GM11168 (cell line): ENCODE data around the gene NAA35.
"Not testable (repeated sequence)": the region's sequence is repeated elsewhere in the genome, so short reads cannot be mapped to it uniquely, and the experiment has no call there.

Source experiments
- in situ Hi-C: fragments of 300-500 bp; cut with MboI; formaldehyde crosslinking; loops from one replicate; pipeline ENCODE4 v1.12.0; 2022; ENCODE audit warnings: low sequenced_read_pairs; ENCODE audit not compliant: unreplicated experiment

NAA35 gene

DNA sequence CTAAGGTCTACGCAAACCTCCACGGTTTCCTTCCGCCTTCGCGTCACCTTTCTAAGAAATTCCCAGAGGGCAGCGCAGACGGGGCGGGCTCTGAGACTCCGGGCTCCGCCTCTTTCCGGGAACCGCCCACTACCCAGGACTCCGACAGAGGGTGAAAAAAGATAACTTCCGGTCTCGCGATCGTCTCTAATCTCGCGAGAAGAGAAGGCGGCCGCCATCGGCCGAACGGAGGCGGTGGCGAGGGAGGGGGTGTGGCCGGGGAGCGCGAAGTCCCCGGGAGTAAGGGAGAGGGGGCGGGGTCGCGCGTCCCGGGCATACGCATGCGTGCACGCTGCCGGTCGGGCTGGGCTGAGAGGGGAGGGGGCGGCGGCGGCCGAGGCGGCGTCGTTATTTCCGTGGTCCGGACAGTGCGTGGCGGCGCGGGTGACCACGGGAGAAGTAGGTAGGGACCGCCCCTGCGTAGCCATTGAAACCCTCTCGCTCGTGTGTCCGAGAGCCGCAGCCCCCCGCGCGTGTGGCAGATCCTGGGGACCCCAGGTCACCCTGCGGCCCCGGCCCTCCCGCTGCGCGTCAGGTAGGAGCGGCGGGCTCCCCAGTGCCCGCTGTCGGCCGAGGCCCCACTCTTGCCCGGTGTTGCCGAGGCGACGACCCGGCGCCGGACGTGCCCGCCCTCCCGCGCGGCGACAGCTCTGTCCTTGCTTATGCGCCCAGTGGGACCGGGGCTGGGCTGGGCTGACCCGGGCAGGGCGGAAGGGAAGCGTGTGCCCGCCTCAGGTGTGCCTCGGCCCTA, at the start of gene NAA35:
Gene NAA35 (plus strand): TSS at position 315 of the 790 bp plus-strand sequence. CDS start 1,014 bp downstream, outside the sequence.
- in situ Hi-C loops = no loop called here

DNA sequence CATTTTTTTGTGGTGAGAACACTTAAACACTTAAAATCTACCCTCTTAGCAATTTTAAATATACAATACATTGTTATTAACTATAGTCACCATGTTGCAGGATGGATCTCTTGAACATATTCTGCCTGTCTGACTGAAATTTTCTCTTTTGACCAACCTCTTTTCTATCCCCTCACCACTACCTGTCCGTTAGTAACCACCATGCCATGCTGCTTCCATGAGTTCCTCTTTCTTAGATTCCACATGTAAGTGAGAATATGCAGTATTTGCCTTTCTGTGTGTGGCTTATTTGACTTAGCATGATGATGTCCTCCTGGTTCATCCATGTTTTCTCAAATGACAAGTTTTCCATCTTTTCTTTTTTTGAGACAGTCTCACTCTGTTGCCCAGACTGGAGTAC, 48.5 kb upstream of the NAA35 start:
- in situ Hi-C loops = no loop called here

DNA sequence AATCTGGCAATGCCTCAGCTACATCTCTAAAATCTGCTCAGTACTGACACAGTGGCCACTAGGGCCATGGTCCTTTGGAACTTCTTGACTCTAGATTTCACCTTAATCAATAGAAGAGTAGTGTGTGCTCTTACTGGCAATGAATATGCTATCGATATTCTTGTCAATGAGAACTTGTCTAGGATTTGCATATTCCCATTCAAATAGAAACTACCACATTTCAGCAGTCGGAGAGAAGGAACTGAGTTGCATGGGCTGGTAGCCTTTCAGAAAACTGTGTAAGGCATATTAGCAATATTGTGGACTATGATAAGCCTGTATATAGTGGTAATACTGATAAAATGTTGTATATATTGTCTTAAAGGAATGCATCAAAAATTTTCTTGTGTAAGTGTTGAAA, 45.3 kb upstream of the NAA35 start:
- in situ Hi-C loops = no loop called here

DNA sequence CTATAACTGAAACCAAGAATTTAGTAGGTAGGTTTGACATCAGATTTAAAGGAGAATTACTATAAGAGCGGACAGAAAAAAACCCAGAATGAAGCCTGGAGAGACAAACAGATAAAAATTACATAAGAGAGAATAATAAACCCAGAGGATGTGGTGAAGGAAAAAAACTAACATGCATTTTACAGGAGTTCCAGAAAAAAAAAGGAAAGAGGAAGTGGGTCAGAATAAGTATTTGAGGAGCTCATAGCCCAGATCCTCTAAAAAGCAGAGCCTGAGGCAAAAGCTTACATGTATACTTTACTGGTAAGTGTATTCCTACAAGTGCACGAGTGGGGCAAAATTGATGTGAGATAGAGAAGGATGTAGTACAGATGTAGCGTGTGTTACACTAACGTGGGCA, 43.1 kb upstream of the NAA35 start:
- in situ Hi-C loops = no loop called here

DNA sequence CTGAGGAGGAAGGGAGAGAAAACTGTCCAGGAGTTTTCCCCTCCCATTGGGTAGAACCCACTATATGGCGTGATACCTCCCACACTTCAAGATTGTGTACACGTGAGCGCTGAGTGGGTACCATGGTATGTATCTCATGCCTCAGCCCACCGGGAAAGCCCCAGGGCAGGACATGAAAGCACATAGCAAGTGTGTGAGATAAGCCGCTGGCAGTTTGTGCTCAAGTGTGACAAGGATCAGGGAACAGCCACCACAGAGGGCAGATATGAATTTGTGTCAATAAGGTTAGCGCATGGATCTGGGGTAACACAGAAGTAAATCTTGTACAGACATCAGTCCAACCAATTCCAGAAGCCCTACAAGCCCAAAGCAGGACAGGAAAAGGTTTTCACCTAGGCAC, 42.6 kb upstream of the NAA35 start:
- in situ Hi-C loops = no loop called here

DNA sequence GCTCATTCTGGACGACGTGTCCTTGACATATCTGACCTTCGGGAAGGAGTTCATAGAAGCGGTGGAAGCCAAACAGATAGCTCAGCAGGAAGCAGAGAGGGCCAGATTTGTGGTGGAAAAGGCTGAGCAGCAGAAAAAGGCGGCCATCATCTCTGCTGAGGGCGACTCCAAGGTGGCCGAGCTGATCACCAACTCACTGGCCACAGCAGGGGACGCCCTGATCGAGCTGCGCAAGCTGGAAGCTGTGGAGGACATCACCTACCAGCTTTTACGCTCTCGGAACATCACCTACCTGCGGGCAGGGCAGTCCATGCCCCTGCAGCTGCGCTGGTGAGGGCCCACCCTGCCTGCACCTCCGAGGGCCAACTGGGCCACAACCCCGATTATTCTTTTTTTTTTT, 41.6 kb upstream of the NAA35 start:
- in situ Hi-C loops = no loop called here

DNA sequence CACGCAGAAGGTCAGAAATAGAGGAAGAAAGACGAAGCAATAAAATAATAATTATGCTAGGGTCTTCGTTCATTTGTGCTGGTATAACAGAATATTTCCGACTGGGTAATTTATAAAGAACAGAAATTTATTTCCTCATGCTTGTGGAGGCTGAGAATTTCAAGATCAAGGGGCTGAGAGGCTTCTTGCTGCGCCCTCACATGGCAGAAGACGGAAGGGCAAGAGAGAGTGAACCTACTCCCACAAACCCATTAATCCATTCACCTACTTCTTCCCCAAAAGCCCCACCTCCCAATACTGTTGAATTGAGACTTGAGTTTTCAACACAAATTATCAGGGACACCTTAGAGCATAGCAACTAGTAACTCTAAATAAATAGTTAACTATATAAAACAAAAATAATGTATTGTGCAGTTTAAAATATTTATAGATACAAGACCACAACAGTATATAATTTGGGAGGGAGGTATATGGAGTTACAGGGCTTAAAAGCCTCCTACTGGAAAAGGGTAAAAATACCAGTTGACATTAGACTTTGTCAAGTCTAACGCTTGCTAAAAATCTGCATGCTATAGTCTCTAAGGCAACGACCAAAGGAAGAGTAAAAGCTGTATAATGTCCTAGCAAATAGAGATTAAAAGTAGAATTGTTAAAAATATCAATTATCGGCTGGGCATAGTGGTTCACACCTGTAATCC, 40.3 kb upstream of the NAA35 start:
- in situ Hi-C loops = no loop called here

DNA sequence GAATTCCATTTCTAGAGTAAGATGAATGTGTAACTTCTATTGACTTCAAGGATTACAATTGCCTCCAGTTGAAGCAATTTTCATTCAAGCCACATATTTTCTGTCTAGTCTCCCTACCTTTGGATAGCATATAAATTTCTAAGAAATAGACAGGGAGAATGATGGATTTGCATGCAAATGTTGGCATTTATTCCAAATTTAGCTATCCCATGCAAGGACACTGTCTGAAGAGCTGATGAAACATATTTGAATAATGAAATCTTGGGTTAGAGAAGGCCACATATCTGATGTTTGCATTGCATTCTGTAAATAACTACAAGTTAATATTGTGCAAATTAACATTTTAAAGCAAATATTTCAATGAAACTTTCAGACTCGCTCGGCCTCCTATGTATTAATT, 36.0 kb upstream of the NAA35 start:
- in situ Hi-C loops = no loop called here

DNA sequence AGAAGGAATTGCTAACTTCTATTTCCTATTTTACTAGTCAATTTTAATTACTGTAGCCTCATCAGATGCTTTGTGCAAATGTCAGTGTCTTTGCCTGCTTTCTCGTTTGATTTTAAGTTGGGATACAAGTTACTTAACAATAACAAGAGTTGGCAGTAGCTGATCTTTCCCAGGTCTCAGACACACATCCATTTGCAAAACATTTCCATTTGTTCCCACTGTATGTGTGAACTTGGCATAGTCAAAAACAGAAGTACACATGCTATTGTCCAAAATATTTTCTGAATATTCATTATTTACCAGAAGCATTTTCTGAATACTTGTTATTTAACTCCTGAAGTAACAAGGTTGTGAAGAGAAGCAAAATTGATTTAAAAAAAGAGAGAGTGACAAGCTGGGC, 35.0 kb upstream of the NAA35 start:
- in situ Hi-C loops = no loop called here

DNA sequence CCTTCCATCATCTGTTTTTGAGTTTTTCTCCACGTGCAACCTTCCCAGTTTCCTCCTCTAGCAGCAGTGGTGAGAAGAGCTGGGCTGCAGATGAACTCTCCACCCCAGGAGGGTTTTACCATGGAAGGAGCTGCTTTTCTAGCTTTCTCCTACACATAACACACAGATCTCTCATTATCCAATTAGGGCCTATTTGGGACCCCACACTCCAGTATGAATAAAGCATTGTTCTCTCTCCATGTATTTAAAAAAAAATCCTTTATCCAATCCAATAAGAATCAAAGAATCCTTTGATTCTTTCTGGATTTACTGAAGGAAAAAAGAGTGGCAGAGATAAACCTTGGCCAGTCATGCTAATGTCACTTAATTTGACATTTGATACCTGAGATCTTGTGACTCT, 31.6 kb upstream of the NAA35 start:
- in situ Hi-C loops = no loop called here

DNA sequence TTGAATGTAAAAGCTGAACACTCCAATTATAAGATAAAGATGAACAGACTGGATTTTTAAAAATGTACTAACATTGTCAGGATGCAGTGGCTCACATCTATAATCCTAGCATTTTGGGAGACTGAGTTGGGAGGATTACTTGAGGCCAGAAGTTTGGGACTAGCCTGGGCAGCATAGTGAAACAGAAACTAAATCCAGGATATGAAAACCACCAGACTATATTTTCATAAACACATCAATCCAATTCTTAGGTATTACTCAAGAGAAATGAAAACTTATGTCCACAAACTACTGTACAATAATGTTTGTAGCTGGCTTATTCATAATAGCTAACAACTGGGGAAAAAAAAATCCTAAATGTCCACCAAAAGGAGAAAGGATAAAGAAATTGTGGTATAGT, 26.8 kb upstream of the NAA35 start:
- in situ Hi-C loops = no loop called here

DNA sequence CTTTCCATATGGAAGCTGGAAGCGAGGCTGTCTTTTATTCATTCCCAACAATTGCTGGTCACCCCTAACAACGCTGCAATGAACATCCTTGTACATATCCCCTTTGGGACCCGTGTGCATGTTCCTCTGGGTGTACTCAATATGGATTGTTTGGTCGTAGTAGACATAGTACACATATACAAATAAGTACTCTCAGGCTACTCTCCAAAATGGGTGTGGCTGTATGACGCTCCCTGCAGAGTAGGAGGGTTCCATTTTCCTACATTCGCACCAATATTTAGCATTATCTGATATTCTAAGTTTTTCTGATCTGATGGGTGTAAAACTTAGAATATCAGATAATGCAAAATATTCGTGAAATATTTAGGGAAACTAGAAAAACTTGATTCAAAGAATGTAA, 23.2 kb upstream of the NAA35 start:
- in situ Hi-C loops = no loop called here

DNA sequence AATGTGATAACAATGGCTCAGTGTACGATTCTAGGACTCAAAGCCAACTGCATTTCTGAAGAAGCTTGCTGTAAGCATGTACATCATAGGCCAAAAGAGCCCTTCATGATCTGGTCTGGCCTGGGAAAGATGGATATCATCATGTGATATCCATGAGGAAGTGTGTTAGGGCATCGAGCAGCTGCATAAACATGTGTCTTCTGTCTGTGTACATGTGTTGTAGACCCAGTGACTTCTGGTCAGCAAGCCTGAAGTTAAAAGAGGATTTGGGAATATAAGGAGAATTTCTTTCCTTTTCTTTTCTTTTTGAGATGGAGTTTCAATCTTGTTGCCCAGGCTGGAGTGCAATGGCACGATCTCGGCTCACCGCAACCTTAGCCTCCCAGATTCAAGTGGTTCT, 15.5 kb upstream of the NAA35 start:
- in situ Hi-C loops = no loop called here

DNA sequence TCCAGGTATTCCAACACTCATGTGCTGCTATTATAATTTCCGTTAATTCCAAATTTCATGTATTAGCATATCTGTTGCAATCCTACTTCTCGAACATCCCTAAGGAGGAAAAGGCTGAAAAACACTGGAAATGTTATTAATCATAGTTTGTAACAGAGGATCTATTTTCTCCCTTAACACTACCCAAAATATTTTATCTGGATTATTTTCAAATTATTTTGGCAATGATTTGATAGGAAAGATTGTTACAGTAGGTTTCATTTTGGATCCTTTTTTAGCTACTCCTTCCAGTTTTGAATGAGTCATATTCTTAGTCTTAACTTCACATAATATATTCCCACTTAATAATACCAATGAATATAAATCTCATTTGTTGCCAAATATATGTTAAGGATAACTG, 13.9 kb upstream of the NAA35 start:
- in situ Hi-C loops = no loop called here

DNA sequence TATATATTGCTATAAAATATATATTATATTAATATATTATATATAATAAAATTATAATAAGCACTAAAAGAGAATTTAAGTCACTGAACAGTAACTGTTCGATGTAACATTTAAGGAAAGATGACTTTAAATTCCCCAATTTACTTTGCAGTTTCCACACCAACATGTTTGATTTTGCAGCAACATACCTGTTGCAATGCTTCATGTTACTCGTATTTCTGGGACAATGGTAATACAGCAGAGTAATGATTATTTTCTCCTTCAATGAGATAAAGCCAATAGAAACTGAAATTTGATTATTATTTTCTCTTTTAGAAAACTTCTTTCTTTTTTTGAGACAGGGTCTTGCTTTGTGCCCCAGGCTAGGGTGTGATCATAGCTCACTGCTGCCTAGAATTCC, 9.5 kb upstream of the NAA35 start:
- in situ Hi-C loops = no loop called here

DNA sequence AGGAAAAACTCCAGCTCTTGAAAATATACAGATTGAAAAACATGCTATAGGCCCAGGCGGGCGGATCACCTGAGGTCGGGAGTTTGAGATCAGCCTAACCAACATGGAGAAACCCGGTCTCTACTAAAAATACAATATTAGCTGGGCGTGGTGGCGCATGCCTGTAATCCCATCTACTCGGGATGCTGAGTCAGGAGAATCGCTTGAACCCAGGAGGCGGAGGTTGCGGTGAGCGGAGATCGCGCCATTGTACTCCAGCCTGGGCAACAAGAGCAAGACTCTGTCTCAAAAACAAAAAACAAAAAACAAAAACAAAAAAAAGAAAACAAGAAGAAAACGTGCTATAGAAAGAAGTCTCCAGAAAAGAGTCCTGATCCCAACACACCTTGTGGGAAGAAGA, 5.0 kb upstream of the NAA35 start:
- in situ Hi-C loops = not testable (repeated sequence)

DNA sequence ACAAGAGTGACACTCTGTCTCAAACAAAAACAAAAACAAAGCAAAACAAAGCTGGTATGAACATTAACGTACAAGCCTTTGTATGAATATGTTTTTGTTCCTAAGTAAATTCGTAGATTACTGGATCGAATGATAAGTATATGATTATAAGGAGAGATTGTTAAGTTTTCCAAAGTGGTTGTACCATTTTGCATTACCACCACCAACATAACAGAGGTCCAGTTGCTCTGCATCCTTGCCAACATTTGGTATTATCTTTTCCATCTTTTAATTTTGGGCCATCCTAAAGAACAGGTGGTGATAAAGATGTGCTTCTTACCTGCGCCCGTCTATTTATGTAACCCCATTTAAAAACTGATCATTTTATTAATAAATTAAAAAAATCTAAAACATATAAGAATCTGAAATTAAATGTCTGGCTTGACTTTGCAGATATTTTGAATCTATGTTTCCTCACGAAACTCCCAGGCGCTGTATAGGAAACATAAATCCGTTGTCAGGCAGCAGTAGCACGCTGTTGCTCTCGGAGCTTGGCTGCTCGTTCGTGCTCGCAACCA, 593 bp upstream of the NAA35 start:
- in situ Hi-C loops = no loop called here

DNA sequence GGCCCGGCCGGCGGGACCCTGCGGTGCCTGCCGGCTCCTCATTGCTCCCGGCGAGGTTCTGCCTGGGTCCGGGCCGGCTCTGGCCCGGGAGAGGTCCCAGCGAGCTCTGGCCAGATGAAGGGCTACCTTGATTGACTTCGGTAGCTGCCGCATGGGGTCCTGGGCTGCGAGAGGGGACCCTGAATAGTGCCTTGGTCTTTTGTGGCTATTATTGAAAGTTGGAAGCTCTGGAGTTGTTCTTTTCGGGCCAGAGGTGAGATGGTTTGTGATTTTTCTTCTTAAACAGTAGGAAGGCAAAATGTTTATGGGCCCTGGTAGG, 635 bp downstream of the NAA35 start:
- in situ Hi-C loops = no loop called here

DNA sequence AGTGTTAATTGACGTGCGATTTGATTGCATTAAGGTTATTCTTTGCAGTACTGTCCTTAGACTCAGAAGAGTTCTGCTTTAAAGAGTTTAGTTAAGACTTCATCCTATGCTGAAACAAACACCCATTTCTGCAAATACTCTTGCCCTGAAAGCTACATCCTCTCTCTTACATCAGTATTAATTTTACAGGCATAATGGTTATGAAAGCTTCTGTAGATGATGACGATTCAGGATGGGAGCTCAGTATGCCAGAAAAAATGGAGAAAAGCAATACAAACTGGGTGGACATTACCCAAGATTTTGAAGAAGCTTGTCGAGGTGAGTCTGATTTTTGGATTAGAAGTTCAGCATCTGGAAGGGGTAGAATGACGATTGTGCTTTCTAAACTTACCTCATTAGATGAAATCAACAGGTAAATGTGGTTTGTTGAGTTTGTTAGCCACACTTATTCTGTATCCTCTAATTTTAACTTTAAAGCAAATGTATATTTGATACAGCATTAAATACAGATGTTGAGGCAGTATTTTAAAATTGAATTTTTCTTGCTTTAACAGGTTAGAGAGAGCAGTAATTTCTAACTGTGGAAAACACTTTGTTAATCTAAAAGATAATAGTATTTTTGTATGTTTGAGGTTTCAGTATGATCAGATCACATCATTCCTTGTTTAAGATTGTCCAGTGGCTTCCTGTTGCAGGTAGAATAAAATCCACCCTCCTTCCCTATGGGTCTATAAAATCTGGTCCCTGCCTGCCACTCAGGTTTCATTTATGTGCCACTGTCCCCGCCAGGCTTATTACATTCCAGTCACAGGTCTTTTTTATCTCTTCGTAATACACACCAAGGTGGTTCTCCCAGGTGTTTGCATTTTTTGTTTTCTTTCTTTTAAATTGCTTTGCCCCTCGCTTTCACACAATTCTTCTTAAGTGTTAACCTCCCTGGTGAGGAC, 1.3 kb downstream of the NAA35 start:
- in situ Hi-C loops = no loop called here

DNA sequence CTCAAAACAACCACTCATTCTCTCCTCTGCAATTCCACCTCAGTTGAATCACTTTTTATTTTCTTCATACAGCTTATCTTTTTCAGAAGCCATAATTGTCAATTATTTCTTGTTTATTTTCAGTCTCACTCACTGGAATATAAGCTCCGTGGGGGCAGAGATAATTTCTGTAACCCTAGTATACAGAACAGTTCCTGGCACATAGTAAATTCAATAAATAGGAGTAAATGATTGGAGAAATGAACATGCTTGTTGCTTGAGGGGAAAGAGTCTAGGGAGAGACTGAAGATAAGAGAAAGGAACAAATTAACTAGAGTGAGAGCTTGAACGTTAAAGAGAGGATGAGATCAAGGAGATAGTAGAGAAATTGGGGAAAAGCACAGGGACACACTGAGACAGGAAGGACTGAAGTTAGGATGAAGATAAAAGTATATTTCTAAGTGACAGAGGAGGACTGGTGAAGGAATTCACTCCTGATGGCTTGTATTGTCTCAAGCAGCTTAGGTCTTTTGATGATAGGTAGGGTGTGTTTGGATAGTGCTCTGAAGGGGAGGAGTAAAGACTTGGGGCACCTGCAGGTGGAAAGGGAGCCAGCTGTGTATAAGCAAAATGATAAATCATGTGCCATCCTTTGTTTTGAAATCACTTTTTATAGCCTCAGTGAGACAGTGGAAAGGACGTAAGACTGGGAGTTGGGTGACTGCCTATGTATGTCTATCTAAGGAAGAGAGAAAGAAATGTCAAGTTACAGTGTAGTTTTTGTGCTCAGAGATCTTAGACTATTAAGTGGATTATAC, 2.2 kb downstream of the NAA35 start:
- in situ Hi-C loops = no loop called here
